NCI-H748 treated with DMSO at 0.1 percent for 48 hours (cell line): Measurements from ENCODE around the gene NTMT2.
"Not testable (repeated sequence)": the region's sequence is repeated elsewhere in the genome, so short reads cannot be mapped to it uniquely, and the experiment has no call there.

Source experiments
- DNase-seq: peaks from one replicate; lab custom pipeline; 2025; lab: John Stamatoyannopoulos, UW

The NTMT2 gene

DNA sequence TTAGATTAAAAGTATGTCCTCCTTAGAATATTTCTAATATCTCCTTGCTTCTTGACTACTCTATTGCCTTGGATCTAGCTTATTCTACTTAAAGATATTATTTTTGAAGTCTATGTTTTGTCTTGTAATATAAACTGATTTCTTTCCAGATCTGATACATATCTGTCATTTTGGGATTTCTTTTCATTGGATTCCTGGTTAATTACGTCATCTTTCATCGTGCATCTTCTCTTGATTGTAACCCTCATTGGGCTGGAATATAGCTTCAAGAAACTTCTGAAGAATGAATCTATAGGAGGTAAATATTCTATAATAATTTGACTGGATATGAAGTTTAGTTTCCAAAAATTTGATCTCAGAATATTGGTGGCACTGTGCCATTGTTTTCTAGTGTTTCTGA is 12.1 kb downstream of the NTMT2 start:
- DNase-seq: no peak

DNA sequence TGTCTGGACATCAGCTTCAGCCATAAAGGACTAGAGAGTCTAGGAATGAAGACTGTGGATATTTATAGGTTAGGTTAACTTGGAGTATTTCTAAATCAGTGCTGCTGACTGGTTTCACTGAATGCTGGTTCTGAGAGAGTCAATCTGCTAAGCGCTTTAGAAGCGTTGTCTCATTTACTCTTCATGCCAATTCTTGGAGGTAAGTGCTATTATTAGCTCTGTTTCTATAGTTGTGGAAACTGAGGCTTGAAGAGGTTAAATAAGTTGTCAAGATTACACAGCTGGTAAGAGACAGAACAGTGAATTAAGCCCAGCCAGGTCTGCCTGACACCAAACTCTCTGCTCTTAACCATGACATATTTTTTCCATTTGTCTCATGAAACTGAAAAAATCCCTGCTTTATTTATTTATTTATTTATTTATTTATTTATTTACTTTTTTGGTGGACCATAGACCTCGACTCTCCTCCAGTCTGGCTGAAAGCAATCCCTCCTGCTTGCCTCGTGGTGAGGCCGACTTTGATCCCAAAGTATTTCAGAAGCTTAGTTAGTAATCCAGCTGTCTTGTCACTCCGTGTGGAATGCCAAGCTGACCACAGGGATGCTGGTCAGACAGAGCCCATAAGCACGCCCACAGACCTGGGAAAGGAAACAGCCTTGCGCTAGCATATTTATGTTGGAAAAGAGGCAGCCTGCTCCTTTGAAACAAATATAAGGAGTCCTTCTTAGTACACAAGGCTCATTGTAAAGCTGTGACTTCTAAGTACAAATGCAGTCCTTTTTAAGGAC is 16.9 kb downstream of the NTMT2 start:
- no peak for DNase-seq

DNA sequence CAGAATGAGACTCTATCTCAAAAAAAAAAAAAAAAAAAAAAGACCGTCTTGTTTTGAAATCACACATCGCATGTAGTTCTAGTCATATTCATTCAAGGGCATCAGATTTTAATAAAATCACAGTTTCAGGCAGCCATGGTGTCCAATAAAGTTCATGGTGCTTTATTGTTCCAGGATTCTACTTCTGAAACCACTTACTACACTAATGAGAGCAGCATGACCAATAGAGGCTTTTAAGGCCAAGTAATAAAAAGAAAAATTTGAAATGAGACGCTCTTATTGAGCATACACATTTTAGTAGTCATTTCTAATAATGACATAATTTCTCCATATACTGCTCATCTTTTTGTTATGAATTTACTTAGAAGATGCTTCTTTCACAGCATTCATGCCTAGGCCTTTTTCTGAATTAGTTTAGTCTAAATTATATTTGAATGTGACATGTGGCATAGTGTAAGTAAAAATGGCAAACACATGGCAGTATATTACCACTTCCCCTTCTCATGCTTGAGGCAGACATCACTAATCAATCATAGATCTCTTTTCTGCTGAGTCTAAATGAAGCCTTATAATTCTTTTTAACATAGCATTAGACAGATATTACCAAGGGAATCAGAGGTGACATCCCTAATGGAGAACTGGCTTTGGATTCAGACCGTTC is 18.5 kb downstream of the NTMT2 start:
- DNase-seq: no peak

- DNase-seq: no peak
Observed at GRCh38 chr1:170166518-170167180, 20.9 kb downstream of the NTMT2 start.

GRCh38 chr1:170168265-170168664 is 22.5 kb downstream of the NTMT2 start:
- peak; percentile 30 for DNase-seq

DNA sequence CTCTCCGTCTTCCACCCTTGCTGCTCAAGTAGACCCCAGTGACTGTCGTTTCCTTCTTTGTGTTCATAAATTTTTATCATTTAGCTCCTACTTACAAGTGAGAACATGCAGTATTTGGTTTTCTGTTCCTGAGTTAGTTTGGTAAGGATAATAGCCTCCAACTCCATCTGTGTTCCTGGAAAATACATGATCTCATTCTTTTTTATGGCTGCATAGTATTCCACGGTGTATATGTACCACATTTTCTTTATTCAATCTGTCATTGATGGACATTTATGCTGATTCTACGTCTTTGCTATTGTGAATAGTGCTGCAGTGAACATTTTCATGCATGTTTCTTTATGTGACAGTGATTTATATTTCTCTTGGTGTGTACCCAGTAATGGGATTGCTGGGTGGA is 24.8 kb downstream of the NTMT2 start:
- not testable (repeated sequence) for DNase-seq

GRCh38 chr1:170174395-170174794 is 28.6 kb downstream of the NTMT2 start:
- no peak for DNase-seq

DNA sequence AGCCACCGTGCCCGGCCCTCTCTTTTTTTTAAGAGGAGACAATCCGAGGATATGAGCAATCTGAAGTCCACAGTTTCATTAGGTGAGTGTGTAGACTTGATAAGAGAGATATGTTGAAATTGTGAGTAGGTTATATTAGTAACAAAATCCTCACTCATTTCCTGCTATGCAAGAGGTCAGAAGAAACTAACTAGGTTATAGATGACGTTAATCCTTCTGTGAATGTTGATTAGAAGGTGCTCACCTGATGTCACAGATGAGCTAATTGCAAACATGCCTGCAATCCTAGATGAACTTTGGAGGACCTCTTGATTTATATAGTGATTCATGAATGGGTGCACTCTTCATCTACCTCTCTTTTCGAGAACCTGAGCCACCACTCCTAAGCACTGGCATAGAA is 29.3 kb downstream of the NTMT2 start:
- DNase-seq: no peak

DNA sequence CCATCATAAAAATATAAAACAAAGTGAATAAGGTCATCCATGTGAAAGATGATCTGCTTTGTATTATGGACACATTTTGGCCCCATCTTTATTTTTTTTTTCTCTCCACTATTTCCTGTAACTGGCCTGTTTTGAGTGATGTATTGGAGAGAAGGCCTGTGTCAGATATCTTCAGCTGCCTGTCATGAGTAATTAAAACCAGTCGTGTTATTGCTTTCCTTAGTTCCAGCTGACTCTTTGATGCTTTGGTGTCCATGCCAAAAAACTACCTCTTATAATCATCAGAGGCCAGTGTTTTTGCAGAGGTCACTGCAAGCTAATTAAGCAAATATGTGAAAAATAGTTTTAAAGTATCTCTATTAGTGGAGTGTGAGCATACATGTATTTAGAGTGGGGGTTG is 29.7 kb downstream of the NTMT2 start:
- DNase-seq: no peak

GRCh38 chr1:170176772-170177171 is 31.0 kb downstream of the NTMT2 start:
- DNase-seq: no peak

GRCh38 chr1:170182442-170182841 is 36.7 kb downstream of the NTMT2 start:
- DNase-seq: no peak

- no peak for DNase-seq
Observed at GRCh38 chr1:170192546-170192945, 46.8 kb downstream of the NTMT2 start.

DNA sequence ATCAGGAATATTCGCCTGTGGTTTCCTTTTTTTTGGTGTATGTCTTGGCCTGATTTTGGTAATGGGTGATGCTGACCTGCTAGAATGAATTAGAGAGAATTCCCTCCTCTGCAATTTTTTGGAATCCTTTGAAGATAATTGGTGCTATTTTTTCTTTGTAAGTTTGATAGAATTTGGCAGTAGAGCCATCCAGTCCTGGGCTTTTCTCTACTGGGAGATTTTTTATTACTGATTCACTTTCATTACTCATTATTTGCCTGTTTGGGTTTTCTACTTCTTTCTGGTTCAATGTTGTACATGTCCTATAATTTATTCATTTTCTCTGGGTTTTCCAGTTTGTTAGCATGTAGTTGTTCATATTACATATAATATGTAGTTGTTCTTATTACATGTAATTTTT is 48.7 kb downstream of the NTMT2 start:
- DNase-seq: no peak

- DNase-seq: no peak
Observed at GRCh38 chr1:170196490-170197236, 50.9 kb downstream of the NTMT2 start.

- DNase-seq: no peak
Observed at GRCh38 chr1:170198090-170198489, 52.3 kb downstream of the NTMT2 start.

DNA sequence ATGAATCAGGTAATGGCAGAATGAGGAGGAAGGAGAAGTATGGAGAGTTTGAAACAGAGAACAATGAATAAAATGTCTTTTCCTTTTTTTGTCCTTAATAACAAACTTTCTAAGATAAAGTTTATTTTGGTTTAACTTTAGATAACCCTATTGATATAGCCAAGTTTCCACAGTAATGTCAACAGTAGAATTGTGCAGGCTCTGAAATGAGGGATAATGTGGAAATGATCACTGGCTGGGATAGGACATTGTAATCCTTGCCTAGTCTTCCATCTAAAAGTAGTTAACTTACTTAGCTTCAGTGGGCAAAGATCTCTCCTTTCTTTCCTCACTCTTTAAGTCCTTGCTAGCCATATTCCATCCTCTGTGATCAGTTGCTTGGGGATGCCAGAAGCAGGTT is 52.8 kb downstream of the NTMT2 start:
- no peak for DNase-seq

GRCh38 chr1:170200161-170200560 is 54.4 kb downstream of the NTMT2 start:
- no peak for DNase-seq

DNA sequence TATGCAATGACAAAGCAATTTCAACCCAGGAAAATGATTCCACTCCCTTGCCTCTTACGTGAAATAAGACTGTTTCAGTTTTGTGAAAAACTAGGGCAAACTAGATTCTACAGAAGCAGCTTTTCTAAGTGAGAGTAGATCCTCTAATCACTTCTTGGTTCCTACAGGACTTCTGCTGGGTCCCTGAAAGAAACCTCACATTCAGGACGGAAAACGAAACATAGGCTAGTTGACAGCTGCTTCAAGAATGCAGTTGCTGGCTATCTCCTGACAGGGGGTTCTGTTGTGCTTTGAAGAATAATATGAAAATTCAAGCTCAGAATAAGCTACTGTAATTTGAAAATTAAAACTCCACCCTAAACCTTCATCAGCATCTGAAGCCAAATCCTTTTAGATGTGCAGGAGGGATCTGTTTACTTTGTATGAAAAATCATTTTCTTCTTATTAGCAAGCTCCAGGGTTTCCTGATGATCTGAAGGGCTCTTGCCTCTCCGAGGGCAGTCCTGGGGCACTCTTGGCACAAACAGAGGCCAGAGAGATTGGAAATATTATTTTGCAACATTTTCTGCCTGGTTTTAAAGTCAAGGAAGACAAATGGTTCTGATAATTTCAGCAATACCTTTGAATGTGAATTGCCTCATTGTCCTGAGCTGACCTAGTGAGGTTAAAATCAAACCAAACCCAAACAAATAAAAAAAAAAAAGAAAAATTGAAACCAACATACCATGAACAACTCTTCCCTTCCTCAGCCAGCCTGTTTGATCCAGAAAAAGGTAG is 55.0 kb downstream of the NTMT2 start:
- no peak for DNase-seq

- DNase-seq: no peak
Observed at GRCh38 chr1:170203693-170204092, 57.9 kb downstream of the NTMT2 start.

GRCh38 chr1:170204121-170204520 is 58.4 kb downstream of the NTMT2 start:
- DNase-seq: no peak

DNA sequence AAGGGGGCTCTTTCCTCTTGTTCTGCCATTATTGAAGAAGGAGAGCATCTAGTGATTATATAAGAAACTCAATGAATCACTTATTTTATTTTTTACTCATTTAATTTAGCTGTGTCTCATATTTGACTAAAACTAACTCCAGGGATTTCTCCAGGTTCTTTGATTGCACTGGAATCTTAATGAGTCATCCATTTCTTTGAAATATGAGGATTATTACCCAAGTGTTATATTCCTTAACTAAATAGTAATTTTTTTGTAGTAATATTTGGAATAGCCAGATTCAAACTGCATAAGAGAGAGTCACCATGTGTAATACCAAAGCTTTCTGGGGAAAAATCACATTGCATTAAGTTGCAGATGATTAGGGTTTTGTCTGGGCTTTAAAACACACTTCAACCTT is 59.5 kb downstream of the NTMT2 start:
- no peak for DNase-seq

DNA sequence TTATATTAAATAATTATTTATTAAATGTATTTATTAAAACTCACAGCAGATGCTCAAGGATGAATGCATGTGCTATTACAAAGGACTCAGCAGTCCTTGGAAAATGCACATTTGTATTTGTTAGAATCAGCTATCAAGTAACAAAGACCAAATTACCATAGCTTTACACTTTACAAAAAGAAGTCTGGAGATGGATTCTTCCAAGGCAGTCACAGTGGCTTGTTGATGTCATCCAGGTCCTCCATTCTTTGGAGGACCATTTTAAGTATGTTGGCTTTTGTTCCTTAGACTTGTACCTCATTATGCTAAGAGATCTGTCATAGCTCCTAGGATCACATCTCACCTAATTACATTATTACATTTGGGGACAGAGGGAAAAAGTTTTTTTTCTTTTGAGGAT is 63.4 kb downstream of the NTMT2 start:
- DNase-seq: no peak
